Endothelial cell (in vitro differentiated cells): Measurements from ENCODE around the gene UPF1. TPM values are rescaled to one million over a fixed set of nuclear protein-coding genes. Genes with fewer than 3 reads are reported as not detected.

Source experiments
- DNase-seq: peaks from one replicate; pipeline ENCODE4 v3.0.0; 2021; ENCODE audit warnings: low spot score
- H3K27ac Mint-ChIP-seq: one replicate; pipeline ENCODE4 v1.8.0; 2021; ENCODE audit warnings: mixed read lengths, inconsistent platforms; ENCODE audit not compliant: unreplicated experiment
- H3K27me3 Mint-ChIP-seq: one replicate; pipeline ENCODE4 v1.8.0; 2021; ENCODE audit warnings: mild to moderate bottlenecking, moderate library complexity, mixed read lengths, inconsistent platforms; ENCODE audit not compliant: unreplicated experiment
- H3K36me3 Mint-ChIP-seq: one replicate; pipeline ENCODE4 v1.8.0; 2021; ENCODE audit warnings: mild to moderate bottlenecking, low read depth, mixed read lengths, inconsistent platforms; ENCODE audit not compliant: unreplicated experiment
- H3K4me1 Mint-ChIP-seq: one replicate; pipeline ENCODE4 v1.8.0; 2021; ENCODE audit warnings: mild to moderate bottlenecking, mixed read lengths, inconsistent platforms; ENCODE audit not compliant: unreplicated experiment
- H3K4me3 Mint-ChIP-seq: one replicate; pipeline ENCODE4 v1.8.0; 2021; ENCODE audit warnings: mild to moderate bottlenecking, mixed read lengths, inconsistent platforms; ENCODE audit not compliant: unreplicated experiment
- H3K9me3 Mint-ChIP-seq: one replicate; pipeline ENCODE4 v1.8.0; 2021; ENCODE audit warnings: mixed read lengths, inconsistent platforms; ENCODE audit not compliant: unreplicated experiment
- total RNA-seq: library from RNA; stranded (reverse); fragmentation: NEBNext Ultra II Directional; extraction: Animal tissue kit (Norgen Biotek cat#: 25700); gene quantifications from one replicate; pipeline ENCODE4 v1.2.1, GENCODE V29; 2021; ENCODE audit not compliant: unreplicated experiment
- TF ChIP-seq, protein P1 (sequence below): fragments of 200-600 bp; sonication (generic); IDR thresholded peaks from one replicate; pipeline ENCODE4 v1.5.0; 2021; ENCODE audit warnings: antibody characterized with exemption; ENCODE audit not compliant: unreplicated experiment

Gene UPF1
- total RNA-seq, 1 donor from 2014 or later, result 69.8 TPM

GRCh38 chr19:18883526-18884304, 52.0 kb downstream of the UPF1 start:
- Mint-ChIP-seq H3K9me3 (no peaks in the 10 kb centered on the region), H3K36me3 (peaks cover 19% of the 10 kb centered on the region), H3K27me3 (peaks cover 3% of the 10 kb centered on the region), H3K4me3 (no peak overlapping the region), H3K27ac (no peak overlapping the region), H3K4me1 (no peaks in the 10 kb centered on the region)
- TF ChIP-seq, protein P1, sequence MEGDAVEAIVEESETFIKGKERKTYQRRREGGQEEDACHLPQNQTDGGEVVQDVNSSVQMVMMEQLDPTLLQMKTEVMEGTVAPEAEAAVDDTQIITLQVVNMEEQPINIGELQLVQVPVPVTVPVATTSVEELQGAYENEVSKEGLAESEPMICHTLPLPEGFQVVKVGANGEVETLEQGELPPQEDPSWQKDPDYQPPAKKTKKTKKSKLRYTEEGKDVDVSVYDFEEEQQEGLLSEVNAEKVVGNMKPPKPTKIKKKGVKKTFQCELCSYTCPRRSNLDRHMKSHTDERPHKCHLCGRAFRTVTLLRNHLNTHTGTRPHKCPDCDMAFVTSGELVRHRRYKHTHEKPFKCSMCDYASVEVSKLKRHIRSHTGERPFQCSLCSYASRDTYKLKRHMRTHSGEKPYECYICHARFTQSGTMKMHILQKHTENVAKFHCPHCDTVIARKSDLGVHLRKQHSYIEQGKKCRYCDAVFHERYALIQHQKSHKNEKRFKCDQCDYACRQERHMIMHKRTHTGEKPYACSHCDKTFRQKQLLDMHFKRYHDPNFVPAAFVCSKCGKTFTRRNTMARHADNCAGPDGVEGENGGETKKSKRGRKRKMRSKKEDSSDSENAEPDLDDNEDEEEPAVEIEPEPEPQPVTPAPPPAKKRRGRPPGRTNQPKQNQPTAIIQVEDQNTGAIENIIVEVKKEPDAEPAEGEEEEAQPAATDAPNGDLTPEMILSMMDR, result no peak
- no peak for DNase-seq

GRCh38 chr19:18886972-18887371, 55.2 kb downstream of the UPF1 start:
- H3K27ac Mint-ChIP-seq, result peak overlapping the region; percentile 21

DNA sequence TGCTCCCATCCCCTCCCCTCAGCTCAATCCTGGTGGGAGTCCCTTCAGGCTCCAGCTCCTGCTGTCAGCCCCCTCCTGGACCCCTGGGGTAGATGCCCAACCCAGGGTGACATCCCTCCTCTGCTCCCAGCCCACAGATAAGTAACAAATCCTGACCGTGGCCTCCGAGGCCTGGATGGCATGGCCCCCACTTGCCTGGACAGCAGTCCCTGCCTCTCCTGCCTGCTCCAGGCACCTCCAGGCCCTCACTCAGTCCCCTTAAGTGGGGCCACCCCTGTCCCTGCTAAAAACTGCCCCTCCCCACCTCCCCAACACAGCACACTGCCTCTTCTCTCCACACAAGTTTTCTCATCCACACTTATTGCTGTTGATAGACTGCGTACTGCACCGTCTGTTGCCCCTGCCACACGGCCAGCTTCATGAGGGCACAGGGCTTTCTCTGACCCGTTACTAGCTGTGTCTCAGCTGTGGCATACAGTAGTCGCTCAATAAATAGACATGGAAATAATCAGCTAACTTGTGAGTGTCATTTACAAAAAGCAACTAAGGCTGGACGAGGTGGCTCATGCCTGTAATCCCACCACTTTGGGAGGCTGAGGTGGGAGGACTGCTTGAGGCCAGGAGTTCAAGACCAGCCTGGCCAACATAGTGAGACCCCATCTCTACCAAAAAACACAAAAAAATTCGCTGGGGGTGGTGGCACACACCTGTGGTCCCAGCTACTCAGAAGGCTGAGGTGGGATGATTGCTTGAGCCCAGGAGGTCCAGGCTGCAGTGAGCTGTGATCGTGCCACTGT, 58.4 kb downstream of the UPF1 start:
- Mint-ChIP-seq H3K9me3 (no peaks in the 10 kb centered on the region), H3K27me3 (peaks cover 4% of the 10 kb centered on the region), H3K4me3 (no peak overlapping the region), H3K27ac (no peak overlapping the region), H3K36me3 (peaks cover 10% of the 10 kb centered on the region), H3K4me1 (no peaks in the 10 kb centered on the region)
- DNase-seq, result no peak
- TF ChIP-seq, protein P1, result no peak

More at GRCh38 chr19:18886972-18887371, 55.2 kb downstream of the UPF1 start:
- Mint-ChIP-seq H3K27me3 (peaks cover 3% of the 10 kb centered on the region), H3K4me1 (no peaks in the 10 kb centered on the region), H3K36me3 (peaks cover 12% of the 10 kb centered on the region), H3K4me3 (peak overlapping the region; percentile 74), H3K9me3 (no peaks in the 10 kb centered on the region)
- DNase-seq, result no peak
- TF ChIP-seq, protein P1, result no peak

GRCh38 chr19:18893587-18894253, 62.0 kb downstream of the UPF1 start:
- no peak for DNase-seq
- no peak overlapping the region for H3K27ac Mint-ChIP-seq
- peaks cover 11% of the 10 kb centered on the region for H3K27me3 Mint-ChIP-seq
- H3K4me1 Mint-ChIP-seq, result no peaks in the 10 kb centered on the region
- no peak overlapping the region for H3K4me3 Mint-ChIP-seq
- H3K36me3 Mint-ChIP-seq, result peaks cover 5% of the 10 kb centered on the region
- TF ChIP-seq, protein P1, result no peak
- no peaks in the 10 kb centered on the region for H3K9me3 Mint-ChIP-seq
